ENCODE measurements around the gene UBR7. TPM values are rescaled to one million over a fixed set of nuclear protein-coding genes. Genes with fewer than 3 reads are reported as not detected.
A peak's percentile ranks its signal among the peaks of the same experiment; 100 is the strongest.
"Not testable (repeated sequence)": the region's sequence is repeated elsewhere in the genome, so short reads cannot be mapped to it uniquely, and the experiment has no call there.

UBR7 gene
- total RNA-seq, 2 experiments from 2014 or later, result 38.5 to 39.7 TPM

GRCh38 chr14:93231129-93231979 lies 24.3 kb downstream of the UBR7 start:
- Mint-ChIP-seq H3K4me3 (peak overlapping the region; percentile 52), H3K27ac (no peak overlapping the region), H3K9me3 (no peaks in the 10 kb centered on the region), H3K4me1 (ENCODE audit: low read depth) (peaks cover 10% of the 10 kb centered on the region), H3K36me3 (ENCODE audit: low read depth) (peaks cover 18% of the 10 kb centered on the region), H3K27me3 (peaks cover 5% of the 10 kb centered on the region)
- DNase-seq (peak; percentile 14), ATAC-seq (peak; percentile 30)
- ChIA-PET POLR2A (interaction anchor here (0.7 to 0.8 kb wide), 2 partner anchors 11 to 37 kb away, joined by 3 read pairs; no protein-coding TSS in a partner anchor), CTCF (interaction anchor here (1.1 kb wide), 1 partner anchor 12 kb away, joined by 3 read pairs; no protein-coding TSS in a partner anchor)
- no peak for TF ChIP-seq CTCF (IDR thresholded peaks at IDR 0.05)
- intact Hi-C loops (cut with micrococcal nuclease), result no loop called here

DNA sequence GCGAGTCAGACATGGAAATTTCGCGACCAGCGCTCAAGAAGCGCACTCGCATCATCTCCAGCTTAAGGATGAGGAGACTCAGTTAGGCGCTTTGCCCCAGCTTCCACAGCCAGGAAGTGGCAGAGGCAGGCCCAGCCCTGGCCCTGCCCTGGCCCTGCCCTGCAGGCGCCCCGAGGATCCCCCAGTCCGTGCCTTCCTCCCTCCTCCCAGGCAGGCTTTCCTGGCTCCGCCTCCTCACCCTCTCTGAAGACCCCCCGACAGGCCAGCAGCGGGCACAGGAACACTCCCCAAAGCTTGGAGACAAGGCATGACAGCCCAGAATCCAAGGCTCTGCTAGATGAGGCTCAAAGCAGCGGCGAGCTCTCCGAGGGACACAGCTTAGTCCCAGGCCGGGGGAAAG lies 25.1 kb downstream of the UBR7 start:
- Mint-ChIP-seq H3K27ac (no peak overlapping the region), H3K4me3 (no peak overlapping the region), H3K9me3 (no peaks in the 10 kb centered on the region), H3K27me3 (peaks cover 5% of the 10 kb centered on the region), H3K36me3 (ENCODE audit: low read depth) (peaks cover 13% of the 10 kb centered on the region), H3K4me1 (ENCODE audit: low read depth) (peaks cover 13% of the 10 kb centered on the region)
- DNase-seq (no peak), ATAC-seq (no peak)
- POLR2A ChIA-PET, result interaction anchor here (0.8 kb wide), 1 partner anchor 10 kb away, joined by 3 read pairs; no protein-coding TSS in a partner anchor
- CTCF ChIA-PET, result interaction anchor here (1.1 kb wide), 1 partner anchor 13 kb away, joined by 3 read pairs; no protein-coding TSS in a partner anchor
- intact Hi-C loops (cut with micrococcal nuclease), result no loop called here
- no peak for TF ChIP-seq CTCF (IDR thresholded peaks at IDR 0.05)

GRCh38 chr14:93233078-93233477 lies 26.0 kb downstream of the UBR7 start:
- peaks cover 15% of the 10 kb centered on the region for H3K4me1 Mint-ChIP-seq (ENCODE audit: low read depth)
- DNase-seq; intact Hi-C loops (cut with micrococcal nuclease); H3K27me3 Mint-ChIP-seq; H3K36me3 Mint-ChIP-seq (ENCODE audit: low read depth); CTCF ChIA-PET; H3K9me3 Mint-ChIP-seq; ATAC-seq; POLR2A ChIA-PET; H3K27ac Mint-ChIP-seq; H3K4me3 Mint-ChIP-seq: not testable (repeated sequence)

GRCh38 chr14:93234798-93235197 lies 27.7 kb downstream of the UBR7 start:
- TF ChIP-seq CTCF (IDR thresholded peaks at IDR 0.05), result no peak
- Mint-ChIP-seq H3K36me3 (ENCODE audit: low read depth) (no peaks in the 10 kb centered on the region), H3K27ac (no peak overlapping the region), H3K4me3 (no peak overlapping the region), H3K27me3 (peaks cover 5% of the 10 kb centered on the region), H3K4me1 (ENCODE audit: low read depth) (peaks cover 17% of the 10 kb centered on the region), H3K9me3 (no peaks in the 10 kb centered on the region)
- CTCF ChIA-PET, result interaction anchor here (0.8 kb wide), 1 partner anchor 9 kb away, joined by 3 read pairs; no protein-coding TSS in a partner anchor
- POLR2A ChIA-PET, result interaction anchor here (1.1 to 1.4 kb wide), 2 partner anchors 9 to 11 kb away, joined by 3 read pairs; no protein-coding TSS in a partner anchor
- no peak for DNase-seq
- intact Hi-C loops (cut with micrococcal nuclease), result no loop called here
- no peak for ATAC-seq

- intact Hi-C loops (cut with micrococcal nuclease), result no loop called here
- CTCF ChIA-PET, result no interaction called here
- TF ChIP-seq CTCF (IDR thresholded peaks at IDR 0.05), result no peak
- H3K27me3 Mint-ChIP-seq, result no peaks in the 10 kb centered on the region
- H3K4me1 Mint-ChIP-seq (ENCODE audit: low read depth), result peaks cover 9% of the 10 kb centered on the region
- H3K27ac Mint-ChIP-seq, result no peak overlapping the region
- DNase-seq (no peak), ATAC-seq (no peak)
- no peak overlapping the region for H3K4me3 Mint-ChIP-seq
- peaks cover 16% of the 10 kb centered on the region for H3K36me3 Mint-ChIP-seq (ENCODE audit: low read depth)
- POLR2A ChIA-PET, result no interaction called here
- no peaks in the 10 kb centered on the region for H3K9me3 Mint-ChIP-seq
Observed at GRCh38 chr14:93239869-93240677, 33.0 kb downstream of the UBR7 start.
